ENCODE results near the gene FAM240B.

The FAM240B gene

DNA sequence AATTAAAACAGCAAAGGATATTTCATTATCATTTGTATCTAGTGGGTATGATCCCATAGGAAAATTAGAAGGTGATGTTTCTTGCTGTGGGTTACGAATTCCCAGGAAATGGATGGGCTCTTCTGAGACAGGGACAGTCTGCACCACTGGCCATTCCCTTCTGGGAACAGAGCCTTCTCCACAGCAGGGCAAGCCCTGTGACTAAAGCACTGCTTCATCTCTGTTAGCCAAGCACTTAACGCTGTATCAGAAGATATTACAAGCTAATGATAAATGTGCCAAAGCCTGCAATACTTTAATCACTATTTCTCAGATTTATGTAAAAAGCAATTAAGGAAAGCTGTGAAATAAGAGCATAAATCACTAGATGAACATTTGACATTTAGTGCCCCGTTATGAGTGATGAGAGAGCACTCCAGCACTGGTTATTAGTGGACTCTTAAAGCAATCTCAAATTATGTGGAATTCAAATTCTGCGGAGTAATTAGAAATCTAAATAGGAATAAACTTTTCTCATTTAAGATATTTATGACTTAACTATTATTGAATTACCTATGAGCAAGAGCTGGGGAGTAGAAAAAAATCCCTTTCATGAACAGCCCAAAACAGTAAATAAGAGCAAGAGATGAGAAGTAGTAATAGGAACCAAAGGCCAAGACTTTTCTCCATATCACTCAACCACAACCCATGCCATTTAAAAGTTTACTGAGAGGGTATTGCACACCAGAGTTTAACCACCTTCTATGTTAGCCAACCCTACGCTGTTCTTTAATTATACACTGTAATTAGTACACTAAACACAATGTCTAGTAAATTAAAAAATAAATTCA lies 49.2 kb downstream of the FAM240B start:
- no peaks in the 10 kb centered on the region for H3K4me1 ChIP-seq (ENCODE audit: insufficient read depth, low read length, severe bottlenecking)
- no peak overlapping the region for H3K27ac ChIP-seq (ENCODE audit: low read depth, low read length, poor library complexity, severe bottlenecking)
- H3K9ac ChIP-seq (ENCODE audit: low read length), result no peak overlapping the region
- H3K27me3 ChIP-seq (ENCODE audit: insufficient read depth, low read length), result no peaks in the 10 kb centered on the region
- H2AFZ ChIP-seq (ENCODE audit: low read length), result no peak overlapping the region
- H3K4me2 ChIP-seq (ENCODE audit: low read length), result no peak overlapping the region
- TF ChIP-seq EZH2 (IDR thresholded peaks at IDR 0.05; ENCODE audit: borderline replicate concordance, low read length), result no peak
- TF ChIP-seq, protein P1, sequence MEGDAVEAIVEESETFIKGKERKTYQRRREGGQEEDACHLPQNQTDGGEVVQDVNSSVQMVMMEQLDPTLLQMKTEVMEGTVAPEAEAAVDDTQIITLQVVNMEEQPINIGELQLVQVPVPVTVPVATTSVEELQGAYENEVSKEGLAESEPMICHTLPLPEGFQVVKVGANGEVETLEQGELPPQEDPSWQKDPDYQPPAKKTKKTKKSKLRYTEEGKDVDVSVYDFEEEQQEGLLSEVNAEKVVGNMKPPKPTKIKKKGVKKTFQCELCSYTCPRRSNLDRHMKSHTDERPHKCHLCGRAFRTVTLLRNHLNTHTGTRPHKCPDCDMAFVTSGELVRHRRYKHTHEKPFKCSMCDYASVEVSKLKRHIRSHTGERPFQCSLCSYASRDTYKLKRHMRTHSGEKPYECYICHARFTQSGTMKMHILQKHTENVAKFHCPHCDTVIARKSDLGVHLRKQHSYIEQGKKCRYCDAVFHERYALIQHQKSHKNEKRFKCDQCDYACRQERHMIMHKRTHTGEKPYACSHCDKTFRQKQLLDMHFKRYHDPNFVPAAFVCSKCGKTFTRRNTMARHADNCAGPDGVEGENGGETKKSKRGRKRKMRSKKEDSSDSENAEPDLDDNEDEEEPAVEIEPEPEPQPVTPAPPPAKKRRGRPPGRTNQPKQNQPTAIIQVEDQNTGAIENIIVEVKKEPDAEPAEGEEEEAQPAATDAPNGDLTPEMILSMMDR (IDR thresholded peaks at IDR 0.05; ENCODE audit: low read length), result no peak
- H3K9me3 ChIP-seq (ENCODE audit: low read length), result no peaks in the 10 kb centered on the region
- H3K9me2 ChIP-seq (ENCODE audit: low read depth, low read length), result no peaks in the 10 kb centered on the region
- H3K79me2 ChIP-seq (ENCODE audit: insufficient read depth, low read length), result no peaks in the 10 kb centered on the region
- H3K36me3 ChIP-seq (ENCODE audit: insufficient read depth, low read length), result no peaks in the 10 kb centered on the region
- no peaks in the 10 kb centered on the region for H4K20me1 ChIP-seq (ENCODE audit: insufficient read depth, low read length)
- H3K4me3 ChIP-seq (ENCODE audit: low read depth, low read length, poor library complexity, severe bottlenecking), result no peak overlapping the region
- no peaks in the 10 kb centered on the region for H3F3A ChIP-seq (ENCODE audit: insufficient read depth, low read length)

DNA sequence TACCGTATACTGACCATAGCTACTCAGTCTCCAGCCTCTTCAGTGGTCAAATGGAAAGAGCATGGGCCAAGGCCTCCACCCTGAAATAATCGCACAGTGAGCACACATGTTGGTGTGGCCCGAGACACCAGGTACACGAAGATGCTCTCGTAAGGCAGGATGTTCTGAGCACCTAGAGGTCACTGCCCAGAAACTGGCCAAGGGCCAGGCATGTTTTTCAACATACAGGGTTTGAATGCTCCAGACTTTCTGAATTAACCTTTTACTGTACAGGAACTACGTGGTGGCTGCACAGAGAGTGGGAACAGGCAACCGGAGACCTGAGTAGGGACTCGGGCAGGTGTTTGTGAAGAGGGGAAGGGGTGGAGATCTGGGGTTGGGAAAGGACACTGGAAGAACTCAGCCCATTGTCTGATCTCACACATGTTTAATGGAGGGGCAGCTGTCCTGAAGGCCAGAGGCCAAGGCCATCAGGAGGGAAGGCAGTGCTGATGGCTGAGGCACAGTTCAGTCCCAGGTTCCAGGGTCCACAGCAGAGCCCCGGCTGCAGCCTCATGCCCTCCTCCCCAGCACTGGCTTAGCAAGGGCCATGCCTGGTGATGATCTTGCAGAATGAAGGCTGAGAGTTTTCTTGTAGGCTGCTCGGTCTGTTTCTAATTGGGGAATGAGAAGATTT lies 51.0 kb downstream of the FAM240B start:
- H3K4me3 ChIP-seq (ENCODE audit: low read depth, low read length, poor library complexity, severe bottlenecking), result no peak overlapping the region
- no peaks in the 10 kb centered on the region for H3K79me2 ChIP-seq (ENCODE audit: insufficient read depth, low read length)
- H3F3A ChIP-seq (ENCODE audit: insufficient read depth, low read length), result no peaks in the 10 kb centered on the region
- no peak overlapping the region for H3K9ac ChIP-seq (ENCODE audit: low read length)
- no peaks in the 10 kb centered on the region for H3K27me3 ChIP-seq (ENCODE audit: insufficient read depth, low read length)
- H3K4me2 ChIP-seq (ENCODE audit: low read length), result no peak overlapping the region
- H2AFZ ChIP-seq (ENCODE audit: low read length), result no peak overlapping the region
- no peak overlapping the region for H3K27ac ChIP-seq (ENCODE audit: low read depth, low read length, poor library complexity, severe bottlenecking)
- H4K20me1 ChIP-seq (ENCODE audit: insufficient read depth, low read length), result no peaks in the 10 kb centered on the region
- no peaks in the 10 kb centered on the region for H3K4me1 ChIP-seq (ENCODE audit: insufficient read depth, low read length, severe bottlenecking)
- no peaks in the 10 kb centered on the region for H3K9me3 ChIP-seq (ENCODE audit: low read length)
- TF ChIP-seq, protein P1 (IDR thresholded peaks at IDR 0.05; ENCODE audit: low read length), result no peak
- no peak for TF ChIP-seq EZH2 (IDR thresholded peaks at IDR 0.05; ENCODE audit: borderline replicate concordance, low read length)
- H3K36me3 ChIP-seq (ENCODE audit: insufficient read depth, low read length), result no peaks in the 10 kb centered on the region
- H3K9me2 ChIP-seq (ENCODE audit: low read depth, low read length), result no peaks in the 10 kb centered on the region

DNA sequence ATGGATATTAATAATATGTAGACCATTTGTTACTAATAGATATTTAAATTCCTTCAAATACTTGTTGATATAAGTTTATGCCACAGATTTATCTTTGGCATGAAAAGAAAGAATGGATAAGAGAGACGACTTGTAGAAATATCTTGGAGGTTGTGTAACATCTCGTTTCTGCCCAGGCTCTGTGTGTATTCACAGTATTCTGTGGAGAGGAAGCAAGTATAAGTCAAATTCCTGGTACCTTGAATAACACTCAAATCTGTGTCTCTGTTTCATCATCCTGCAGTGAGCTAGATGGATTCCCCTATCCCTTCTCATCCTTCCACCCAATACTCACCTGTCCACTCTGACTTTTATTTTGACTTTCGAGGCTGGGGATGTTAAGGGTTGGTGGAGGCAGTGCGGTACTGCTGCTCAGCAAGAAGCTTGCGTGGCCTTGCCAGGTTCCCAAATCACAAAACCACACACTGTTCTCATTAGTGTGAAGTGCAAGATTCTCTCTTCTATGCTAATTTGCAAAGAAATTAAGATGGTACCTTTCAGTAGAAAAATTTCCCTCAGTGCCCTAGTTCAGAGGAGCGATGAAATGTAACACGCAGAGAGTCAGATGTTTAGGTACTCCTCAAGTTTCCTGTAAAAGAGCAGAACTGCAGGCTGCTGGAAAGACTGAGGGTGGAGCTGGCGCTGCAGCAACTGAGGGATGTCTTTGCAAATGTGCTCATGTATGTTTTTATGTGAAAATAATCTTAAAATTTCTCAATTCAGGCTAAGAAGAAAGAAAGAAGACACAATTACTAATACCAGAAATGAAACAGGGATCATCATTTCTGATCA lies 57.0 kb downstream of the FAM240B start:
- H4K20me1 ChIP-seq (ENCODE audit: insufficient read depth, low read length), result no peaks in the 10 kb centered on the region
- H3K27me3 ChIP-seq (ENCODE audit: insufficient read depth, low read length), result no peaks in the 10 kb centered on the region
- no peaks in the 10 kb centered on the region for H3K79me2 ChIP-seq (ENCODE audit: insufficient read depth, low read length)
- TF ChIP-seq, protein P1 (IDR thresholded peaks at IDR 0.05; ENCODE audit: low read length), result no peak
- TF ChIP-seq EZH2 (IDR thresholded peaks at IDR 0.05; ENCODE audit: borderline replicate concordance, low read length), result no peak
- no peak overlapping the region for H3K27ac ChIP-seq (ENCODE audit: low read depth, low read length, poor library complexity, severe bottlenecking)
- H2AFZ ChIP-seq (ENCODE audit: low read length), result no peak overlapping the region
- H3K4me1 ChIP-seq (ENCODE audit: insufficient read depth, low read length, severe bottlenecking), result no peaks in the 10 kb centered on the region
- no peak overlapping the region for H3K4me3 ChIP-seq (ENCODE audit: low read depth, low read length, poor library complexity, severe bottlenecking)
- H3K9me2 ChIP-seq (ENCODE audit: low read depth, low read length), result no peaks in the 10 kb centered on the region
- H3F3A ChIP-seq (ENCODE audit: insufficient read depth, low read length), result no peaks in the 10 kb centered on the region
- H3K9ac ChIP-seq (ENCODE audit: low read length), result no peak overlapping the region
- H3K4me2 ChIP-seq (ENCODE audit: low read length), result no peak overlapping the region
- H3K9me3 ChIP-seq (ENCODE audit: low read length), result no peaks in the 10 kb centered on the region
- H3K36me3 ChIP-seq (ENCODE audit: insufficient read depth, low read length), result no peaks in the 10 kb centered on the region

Data from OCI-LY1 (cell line).